Esophagus muscularis mucosa (tissue), 4 donors: ENCODE results near the gene KSR1. TPM values are rescaled to one million over a fixed set of nuclear protein-coding genes. Genes with fewer than 3 reads are reported as not detected.

ENCODE experiments used
- DNase-seq: peaks from one replicate; pipeline ENCODE4 v3.0.0-alpha.2; 2017; ENCODE audit errors: extremely low spot score
- H3K27ac ChIP-seq, 4 donors: fragments of 200-600 bp; sonication (generic); replicated peaks in 1 of 4; 1 replicate in 3 of 4; 2 replicates in 1 of 4; pipeline ENCODE4 v1.5.1; 2016 to 2019; ENCODE audit warnings: mild to moderate bottlenecking in 1 of 4
- H3K27me3 ChIP-seq, 4 donors: fragments of 200-600 bp; sonication (generic); one replicate each; pipeline versions ENCODE4 v1.5.1 to v1.6.0; 2016 to 2019
- H3K36me3 ChIP-seq, 4 donors: fragments of 200-600 bp; sonication (generic); one replicate each; pipeline ENCODE4 v1.5.1; 2016 to 2019
- H3K4me1 ChIP-seq, 4 donors: fragments of 200-600 bp; sonication (generic); one replicate each; pipeline ENCODE4 v1.5.1; 2016 to 2019
- H3K4me3 ChIP-seq, 4 donors: fragments of 200-600 bp; sonication (generic); 1 replicate in 2 of 4; 2 replicates in 2 of 4; pipeline ENCODE4 v1.5.1; 2016 to 2019; ENCODE audit warnings: mild to moderate bottlenecking in 4 of 4, moderate library complexity in 1 of 4
- H3K9me3 ChIP-seq, 4 donors: fragments of 200-600 bp; sonication (generic); 1 replicate in 3 of 4; 2 replicates in 1 of 4; pipeline ENCODE4 v1.5.1; 2016 to 2019
- CTCF ChIP-seq, 3 experiments: fragments of 200-600 bp in 2 of 3; fragments of 450-650 bp in 1 of 3; sonication (generic) in 2 of 3; IDR thresholded peaks; one replicate each; pipeline ENCODE4 v1.5.1; 2017 to 2019; ENCODE audit warnings: antibody characterized with exemption in 3 of 3, mild to moderate bottlenecking in 2 of 3, moderate library complexity in 1 of 3
- EP300 ChIP-seq: sonication (generic); formaldehyde crosslinking; IDR thresholded peaks from one replicate; pipeline ENCODE4 v1.6.1; 2017; ENCODE audit warnings: antibody characterized with exemption
- POLR2A ChIP-seq: fragments of 450-650 bp; IDR thresholded peaks from one replicate; pipeline ENCODE4 v1.6.1; 2017; ENCODE audit warnings: antibody characterized with exemption, moderate library complexity, mild to moderate bottlenecking, low read depth
- POLR2AphosphoS5 ChIP-seq, 2 donors: sonication (generic); formaldehyde crosslinking; IDR thresholded peaks; one replicate each; pipeline ENCODE4 v1.6.1; 2017; ENCODE audit warnings: antibody characterized with exemption in 2 of 2
- WGBS: methylation state at CpG from one replicate; pipeline ENCODE4 v1.1.5; 2018; 5-methylcytosine and 5-hydroxymethylcytosine counted together
- intact Hi-C: fragments of 100-400 bp; cut with DNase I; formaldehyde crosslinking; loops from one replicate; pipeline ENCODE4 v1.15.1; 2023
- total RNA-seq, 4 donors: library from RNA; depleted of rRNA; stranded (reverse); fragments of >200 nt; gene quantifications; one replicate each; pipeline versions ENCODE4 v1.1.0 to v1.2.1, GENCODE V29; 2016

The KSR1 gene
- total RNA-seq, 4 donors from 2014 or later: 13.3 to 18.9 (median 13.7) TPM

DNA sequence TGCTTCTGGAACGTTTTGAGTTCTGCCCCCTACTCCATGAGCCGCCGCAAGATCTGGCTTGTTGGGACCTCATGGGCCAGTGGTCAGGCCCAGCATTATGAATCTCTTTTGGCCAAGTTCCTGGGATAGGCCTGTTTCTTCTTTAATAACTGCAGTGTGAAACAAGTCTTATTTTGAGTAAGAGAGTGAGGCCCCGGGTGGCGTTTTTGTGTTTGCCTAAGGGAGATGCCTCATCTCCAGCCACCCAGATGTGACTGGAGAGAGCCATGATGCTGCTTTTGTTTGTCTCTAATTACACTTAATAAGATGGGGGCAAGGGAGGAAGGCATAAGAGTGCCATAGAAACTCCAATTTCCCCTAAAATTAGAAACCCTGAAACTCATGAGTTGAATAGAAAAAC, 39.8 kb downstream of the KSR1 start:
- Histone ChIP-seq H3K9me3 (no peaks in the 10 kb centered on the region), H3K4me1 (peaks cover 23 to 27% (median 26%) of the 10 kb centered on the region in 4 donors), H3K27ac (no peak overlapping the region), H3K27me3 (no peaks in the 10 kb centered on the region), H3K4me3 (no peak overlapping the region), H3K36me3 (no peaks in the 10 kb centered on the region)
- 79% methylated on average over 5 of the region's 5 CpGs for WGBS
- intact Hi-C loops: no loop called here
- DNase-seq: no peak
- TF ChIP-seq EP300: no peak
- no peak for TF ChIP-seq POLR2AphosphoS5 (IDR thresholded peaks at IDR 0.05)
- no peak for TF ChIP-seq POLR2A
- no peak for TF ChIP-seq CTCF (IDR thresholded peaks at IDR 0.05)

- H3K4me3 ChIP-seq: no peak overlapping the region
- peaks cover 23 to 27% (median 26%) of the 10 kb centered on the region in 4 donors for H3K4me1 ChIP-seq
- no peak overlapping the region for H3K27ac ChIP-seq
- 97% methylated on average over 4 of the region's 7 CpGs for WGBS
- no peaks in the 10 kb centered on the region for H3K9me3 ChIP-seq
- DNase-seq: no peak
- intact Hi-C loops: no loop called here
- no peaks in the 10 kb centered on the region for H3K27me3 ChIP-seq
- H3K36me3 ChIP-seq: no peaks in the 10 kb centered on the region
- TF ChIP-seq EP300: no peak
- TF ChIP-seq POLR2AphosphoS5 (IDR thresholded peaks at IDR 0.05): no peak
- no peak for TF ChIP-seq POLR2A
- TF ChIP-seq CTCF (IDR thresholded peaks at IDR 0.05): no peak
Observed at GRCh38 chr17:27496437-27496943, 40.2 kb downstream of the KSR1 start.

DNA sequence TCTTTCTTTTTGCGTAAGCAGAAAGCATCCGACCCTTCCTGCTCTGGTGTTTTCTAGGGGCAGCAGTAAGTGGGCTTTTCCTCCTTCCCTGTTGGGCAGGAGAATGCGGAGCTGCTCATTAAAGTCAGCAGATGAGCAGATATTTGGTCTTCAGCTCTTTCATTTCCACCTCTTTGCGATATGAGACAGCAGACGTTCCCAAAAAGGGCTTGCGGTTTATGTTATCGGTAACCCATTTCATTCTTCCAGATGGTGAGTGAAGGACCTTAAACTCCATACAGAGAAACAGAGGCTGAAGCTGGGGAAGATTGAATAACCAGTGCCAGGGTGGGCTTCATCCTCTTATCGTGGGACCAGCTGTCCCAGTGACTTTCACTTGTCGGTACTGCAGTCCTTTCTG, 40.7 kb downstream of the KSR1 start:
- WGBS: 96% methylated on average over 9 of the region's 9 CpGs
- Histone ChIP-seq H3K27me3 (no peaks in the 10 kb centered on the region), H3K4me1 (peaks cover 23 to 31% (median 27%) of the 10 kb centered on the region in 4 donors), H3K9me3 (no peaks in the 10 kb centered on the region), H3K27ac (no peak overlapping the region), H3K36me3 (no peaks in the 10 kb centered on the region), H3K4me3 (no peak overlapping the region)
- intact Hi-C loops: no loop called here
- no peak for DNase-seq
- TF ChIP-seq POLR2A: no peak
- TF ChIP-seq POLR2AphosphoS5 (IDR thresholded peaks at IDR 0.05): no peak
- no peak for TF ChIP-seq EP300
- no peak for TF ChIP-seq CTCF (IDR thresholded peaks at IDR 0.05)

DNA sequence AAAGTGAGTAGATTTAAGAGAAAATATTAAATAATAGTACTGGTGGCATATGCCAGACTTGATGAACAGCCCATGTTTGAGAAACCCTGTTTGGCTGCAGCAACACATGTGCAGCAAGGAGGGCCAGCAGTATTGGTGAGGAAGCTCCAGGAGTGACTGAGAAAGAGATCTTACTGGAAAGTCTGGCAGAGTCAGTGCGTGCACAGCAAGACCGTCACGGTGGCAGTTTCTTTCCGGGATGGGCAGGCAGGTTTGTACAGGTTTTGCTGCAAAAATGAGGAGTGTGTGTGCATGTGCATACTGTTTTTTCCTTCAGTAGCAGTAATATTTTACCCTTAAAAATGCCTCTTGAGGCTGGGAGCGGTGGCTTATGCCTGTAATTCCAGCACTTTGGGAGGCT, 41.4 kb downstream of the KSR1 start:
- Histone ChIP-seq H3K36me3 (no peaks in the 10 kb centered on the region), H3K4me3 (no peak overlapping the region), H3K4me1 (peaks cover 25 to 38% (median 33%) of the 10 kb centered on the region in 4 donors), H3K27ac (no peak overlapping the region), H3K9me3 (no peaks in the 10 kb centered on the region), H3K27me3 (no peaks in the 10 kb centered on the region)
- intact Hi-C loops: no loop called here
- WGBS: 98% methylated on average over 5 of the region's 5 CpGs
- TF ChIP-seq CTCF (IDR thresholded peaks at IDR 0.05) (no peak), EP300 (no peak), POLR2A (no peak), POLR2AphosphoS5 (IDR thresholded peaks at IDR 0.05) (no peak)
- DNase-seq: no peak
